Left lung (tissue), 10 donors: Measurements from ENCODE around the gene ADAMTSL1. TPM values are rescaled to one million over a fixed set of nuclear protein-coding genes. Genes with fewer than 3 reads are reported as not detected.

ENCODE experiments used
- ATAC-seq: fragments of 200-7000 bp; cut with Tn5 transposase; one replicate; pipeline ENCODE4 v1.9.1; 2020; ENCODE audit warnings: moderate library complexity
- DNase-seq, 4 donors: peaks; one replicate each; pipeline ENCODE4 v3.0.0-alpha.2; 2013 to 2020
- H3K27ac ChIP-seq, 2 donors: fragments of 200-600 bp; sonication (generic) in 1 of 2; one replicate each; pipeline versions ENCODE4 v1.5.0 to v1.8.0; 2020 to 2021
- H3K27me3 ChIP-seq, 2 donors: fragments of 200-600 bp; sonication (generic) in 1 of 2; one replicate each; pipeline versions ENCODE4 v1.5.0 to v1.8.0; 2020 to 2021
- H3K36me3 ChIP-seq, 2 donors: fragments of 200-600 bp; sonication (generic) in 1 of 2; one replicate each; pipeline versions ENCODE4 v1.5.0 to v1.8.0; 2020 to 2021
- H3K4me1 ChIP-seq, 2 donors: fragments of 200-600 bp; one replicate each; pipeline ENCODE4 v1.8.0; 2021
- H3K4me3 ChIP-seq, 2 donors: fragments of 200-600 bp; sonication (generic) in 1 of 2; one replicate each; pipeline versions ENCODE4 v1.5.0 to v1.8.0; 2020 to 2021; ENCODE audit warnings: mild to moderate bottlenecking in 1 of 2
- H3K9me3 ChIP-seq, 2 donors: fragments of 200-600 bp; sonication (generic) in 1 of 2; one replicate each; pipeline versions ENCODE4 v1.5.0 to v1.8.0; 2020 to 2021
- CTCF ChIP-seq, 2 donors: fragments of 200-600 bp; sonication (generic) in 1 of 2; IDR thresholded peaks; one replicate each; pipeline versions ENCODE4 v1.5.0 to v1.8.0; 2021; ENCODE audit warnings: antibody characterized with exemption in 2 of 2
- intact Hi-C, 2 donors: fragments of 100-400 bp; cut with DNase I; formaldehyde crosslinking; loops; one replicate each; pipeline versions ENCODE4 v1.11.2 to v1.14.2; 2022
- polyA plus RNA-seq, 6 donors: library from polyadenylated mRNA; unstranded; fragments of 120-200 nt; gene quantifications; one replicate each; pipeline ENCODE4 v1.2.1, GENCODE V29; 2013; ENCODE audit not compliant: insufficient read length in 6 of 6
- total RNA-seq, 2 donors: library from RNA; stranded (reverse); fragmentation: NEBNext Ultra II Directional; extraction: Animal tissue kit (Norgen Biotek cat#: 25700); gene quantifications; one replicate each; pipeline ENCODE4 v1.2.1, GENCODE V29; 2021
- donor health status: DM: no; HTN: yes; CAD: no.
- donor health status: DM: no; HTN: no; CAD: no.

The ADAMTSL1 gene
- total and polyA plus RNA-seq, 8 donors, result 3.0 to 28.1 (median 17.9) TPM

- Histone ChIP-seq H3K27me3 (no peaks in the 10 kb centered on the region), H3K4me3 (no peak overlapping the region), H3K27ac (no peak overlapping the region), H3K4me1 (no peaks in the 10 kb centered on the region), H3K9me3 (peaks cover 0 to 20% of the 10 kb centered on the region in 2 donors), H3K36me3 (no peaks in the 10 kb centered on the region)
- intact Hi-C loops, result no loop called here
- DNase-seq (no peak), ATAC-seq (no peak)
- TF ChIP-seq CTCF (IDR thresholded peaks at IDR 0.05), result no peak
Measured at GRCh38 chr9:18893046-18893445, 419.1 kb downstream of the ADAMTSL1 start.

- no peaks in the 10 kb centered on the region for H3K4me1 ChIP-seq
- DNase-seq (no peak), ATAC-seq (no peak)
- H3K9me3 ChIP-seq, result peaks cover 0 to 20% of the 10 kb centered on the region in 2 donors
- TF ChIP-seq CTCF (IDR thresholded peaks at IDR 0.05), result no peak
- intact Hi-C loops, result no loop called here
- H3K27ac ChIP-seq, result no peak overlapping the region
- no peaks in the 10 kb centered on the region for H3K27me3 ChIP-seq
- H3K4me3 ChIP-seq, result no peak overlapping the region
- no peaks in the 10 kb centered on the region for H3K36me3 ChIP-seq
Measured at GRCh38 chr9:18893491-18893890, 419.5 kb downstream of the ADAMTSL1 start.

- TF ChIP-seq CTCF (IDR thresholded peaks at IDR 0.05), result no peak
- DNase-seq (no peak), ATAC-seq (no peak)
- Histone ChIP-seq H3K27me3 (no peaks in the 10 kb centered on the region), H3K9me3 (peaks cover 0 to 23% of the 10 kb centered on the region in 2 donors), H3K27ac (no peak overlapping the region), H3K4me3 (no peak overlapping the region), H3K36me3 (no peaks in the 10 kb centered on the region), H3K4me1 (no peaks in the 10 kb centered on the region)
- intact Hi-C loops, result no loop called here
Measured at GRCh38 chr9:18896004-18896403, 422.1 kb downstream of the ADAMTSL1 start.

- no peak for DNase-seq
- no peak for ATAC-seq
- TF ChIP-seq CTCF (IDR thresholded peaks at IDR 0.05), result no peak
- intact Hi-C loops, result no loop called here
- H3K27me3 ChIP-seq, result no peaks in the 10 kb centered on the region
- peaks cover 0 to 29% of the 10 kb centered on the region in 2 donors for H3K9me3 ChIP-seq
- H3K36me3 ChIP-seq, result no peaks in the 10 kb centered on the region
- no peak overlapping the region for H3K27ac ChIP-seq
- no peak overlapping the region for H3K4me3 ChIP-seq
- no peaks in the 10 kb centered on the region for H3K4me1 ChIP-seq
Measured at GRCh38 chr9:18896531-18897179, 422.7 kb downstream of the ADAMTSL1 start.

GRCh38 chr9:18903450-18903849 lies 429.5 kb downstream of the ADAMTSL1 start:
- no peaks in the 10 kb centered on the region for H3K4me1 ChIP-seq
- no peaks in the 10 kb centered on the region for H3K36me3 ChIP-seq
- ATAC-seq (no peak), DNase-seq (no peak)
- no peak for TF ChIP-seq CTCF (IDR thresholded peaks at IDR 0.05)
- no peak overlapping the region for H3K27ac ChIP-seq
- H3K4me3 ChIP-seq, result no peak overlapping the region
- intact Hi-C loops, result no loop called here
- H3K9me3 ChIP-seq, result peaks cover 0 to 16% of the 10 kb centered on the region in 2 donors
- no peaks in the 10 kb centered on the region for H3K27me3 ChIP-seq
